ENCODE results near the gene CST9. TPM values are rescaled to one million over a fixed set of nuclear protein-coding genes. Genes with fewer than 3 reads are reported as not detected.

Gene CST9
- total and polyA plus RNA-seq, 10 donors: not detected

DNA sequence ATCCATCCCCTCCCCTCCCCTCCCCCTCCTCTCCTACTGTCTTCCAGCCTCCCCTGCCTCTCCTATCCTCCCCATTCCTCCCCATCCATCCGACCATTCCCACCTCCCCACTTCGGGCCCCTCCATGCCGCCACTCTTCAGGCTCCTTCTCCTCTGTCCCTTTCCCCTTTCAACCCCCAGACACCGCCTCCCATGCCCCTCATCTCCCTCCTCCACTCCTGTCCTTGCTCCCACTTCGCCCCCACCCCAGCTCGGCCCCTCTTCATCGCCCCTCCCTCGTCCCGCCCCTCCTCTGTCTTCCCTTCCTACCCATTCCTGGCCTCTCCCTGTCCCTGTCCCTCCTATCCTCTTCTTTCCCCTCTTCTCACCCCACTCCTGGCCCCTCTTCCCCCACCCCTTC is 32.6 kb upstream of the CST9 start:
- 67 to 74% (median 69%) methylated on average over 9 of the region's 9 CpGs for whole genome bisulfite sequencing, 5 donors
- no peak for DNase-seq
- H3K27me3 ChIP-seq (replicated peaks in 1 of 7): peaks cover 0 to 25% (median 7%) of the 10 kb centered on the region in 7 donors
- peaks cover 9 to 99% (median 34%) of the 10 kb centered on the region in 6 donors for H3K4me1 ChIP-seq
- intact Hi-C loops (cut with DNase I; ENCODE audit: low total_unique reads): no loop called here
- H3K36me3 ChIP-seq: peaks cover 0 to 22% (median 9%) of the 10 kb centered on the region in 6 donors
- H3K27ac ChIP-seq: peak overlapping the region in 1 of 8 donors; percentile 96
- TF ChIP-seq, protein P1, sequence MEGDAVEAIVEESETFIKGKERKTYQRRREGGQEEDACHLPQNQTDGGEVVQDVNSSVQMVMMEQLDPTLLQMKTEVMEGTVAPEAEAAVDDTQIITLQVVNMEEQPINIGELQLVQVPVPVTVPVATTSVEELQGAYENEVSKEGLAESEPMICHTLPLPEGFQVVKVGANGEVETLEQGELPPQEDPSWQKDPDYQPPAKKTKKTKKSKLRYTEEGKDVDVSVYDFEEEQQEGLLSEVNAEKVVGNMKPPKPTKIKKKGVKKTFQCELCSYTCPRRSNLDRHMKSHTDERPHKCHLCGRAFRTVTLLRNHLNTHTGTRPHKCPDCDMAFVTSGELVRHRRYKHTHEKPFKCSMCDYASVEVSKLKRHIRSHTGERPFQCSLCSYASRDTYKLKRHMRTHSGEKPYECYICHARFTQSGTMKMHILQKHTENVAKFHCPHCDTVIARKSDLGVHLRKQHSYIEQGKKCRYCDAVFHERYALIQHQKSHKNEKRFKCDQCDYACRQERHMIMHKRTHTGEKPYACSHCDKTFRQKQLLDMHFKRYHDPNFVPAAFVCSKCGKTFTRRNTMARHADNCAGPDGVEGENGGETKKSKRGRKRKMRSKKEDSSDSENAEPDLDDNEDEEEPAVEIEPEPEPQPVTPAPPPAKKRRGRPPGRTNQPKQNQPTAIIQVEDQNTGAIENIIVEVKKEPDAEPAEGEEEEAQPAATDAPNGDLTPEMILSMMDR (IDR thresholded peaks at IDR 0.05 in 8 of 11, conservative IDR thresholded peaks at IDR 0.05 in 3 of 11): no peak
- TF ChIP-seq POLR2A (IDR thresholded peaks at IDR 0.05) (no peak), POLR2AphosphoS5 (IDR thresholded peaks at IDR 0.05) (no peak)
- H3K4me3 ChIP-seq: peak overlapping the region in 1 of 8 donors; percentile 77
- no peaks in the 10 kb centered on the region for H3K9me3 ChIP-seq

DNA sequence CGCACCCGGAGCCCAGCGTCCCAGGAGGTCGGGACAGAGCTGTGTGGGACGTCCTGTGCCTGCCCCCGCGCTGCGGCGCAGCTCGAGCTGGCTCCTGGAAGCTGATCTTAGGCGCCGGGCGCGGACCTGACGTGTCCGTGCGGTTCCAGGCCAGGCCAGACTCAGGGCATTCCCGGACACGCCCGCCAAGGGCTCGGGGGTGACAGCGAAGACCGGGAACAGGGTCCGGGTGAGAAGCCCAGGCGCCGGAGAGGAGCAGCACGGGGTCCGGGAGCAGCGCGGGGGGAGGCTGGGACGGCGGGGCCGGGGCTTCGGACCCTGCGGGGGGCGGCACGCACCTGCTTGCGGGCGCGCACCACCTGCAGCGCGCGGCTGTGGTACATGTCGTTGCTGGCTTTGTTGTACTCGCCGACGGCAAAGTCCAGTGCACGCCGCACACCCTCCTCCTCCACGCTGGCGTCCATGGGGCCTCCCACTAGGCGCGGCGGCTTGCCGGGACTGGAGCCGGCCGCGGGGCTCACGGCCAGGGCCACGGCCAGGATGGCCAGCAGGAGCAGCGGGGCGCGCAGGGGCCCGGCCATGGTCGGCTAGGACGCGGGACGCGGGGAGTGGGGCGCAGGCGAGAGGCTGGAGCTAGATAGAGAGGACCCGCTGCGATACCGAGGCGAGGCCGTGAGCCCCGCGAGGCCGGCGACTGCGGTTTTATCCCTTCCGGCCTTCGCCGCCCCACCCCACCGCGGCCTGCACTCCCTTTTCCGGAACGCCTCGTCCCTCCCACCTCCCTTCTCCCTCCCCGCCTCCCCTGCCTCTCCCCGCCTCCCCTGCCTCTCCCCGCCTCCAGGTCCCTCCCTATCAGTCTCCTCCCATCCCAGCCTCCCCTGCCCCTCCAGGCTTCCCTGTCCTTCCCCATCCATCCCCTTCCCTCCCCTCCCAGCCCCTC is 31.8 kb upstream of the CST9 start, which contains the start of gene CST3:
Gene CST3, minus strand, starts transcription at position 674 of the 940 bp plus-strand sequence. Its CDS starts 93 bp downstream, at position 581.
- Histone ChIP-seq H3K36me3 (peaks cover 0 to 30% (median 12%) of the 10 kb centered on the region in 6 donors), H3K27ac (peak within 1 kb of the TSS; percentile 74 to 96 (median 88)), H3K4me1 (peaks cover 9 to 100% (median 34%) of the 10 kb centered on the region in 6 donors), H3K4me3 (peak within 1 kb of the TSS; percentile 59 to 87 (median 73)), H3K9me3 (no peaks in the 10 kb centered on the region), H3K27me3 (replicated peaks in 1 of 7) (peaks cover 0 to 25% (median 7%) of the 10 kb centered on the region in 7 donors)
- peak; percentile 90 for DNase-seq
- peak in 1 of 3 donors; percentile 64 for TF ChIP-seq POLR2A (IDR thresholded peaks at IDR 0.05)
- TF ChIP-seq POLR2AphosphoS5 (IDR thresholded peaks at IDR 0.05): peak; percentile 71 to 90 (median 86)
- TF ChIP-seq, protein P1 (IDR thresholded peaks at IDR 0.05 in 8 of 11, conservative IDR thresholded peaks at IDR 0.05 in 3 of 11): no peak
- WGBS, 5 donors: 1 to 5% (median 1%) methylated on average over 55 to 92 of the region's 92 CpGs
- intact Hi-C loops (cut with DNase I; ENCODE audit: low total_unique reads): no loop called here

DNA sequence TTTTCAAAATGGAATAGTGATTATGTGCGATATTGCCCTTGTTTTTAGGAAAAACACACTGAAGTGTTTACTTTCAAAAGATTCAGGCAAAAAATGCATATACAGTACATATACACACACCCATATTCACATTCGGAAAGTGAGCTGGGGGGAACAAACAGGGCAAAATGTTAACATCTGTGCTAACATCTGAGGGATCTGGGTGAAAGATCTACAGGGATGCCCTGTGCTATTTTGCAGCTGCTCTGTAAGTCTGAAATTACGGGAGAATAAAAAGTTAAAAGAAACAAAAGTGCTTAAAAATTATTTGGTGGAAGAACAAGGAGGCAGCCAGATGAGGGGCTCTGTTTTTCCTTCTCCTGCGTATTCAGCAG is 31.2 kb upstream of the CST9 start:
- H3K4me3 ChIP-seq: peak overlapping the region; percentile 59 to 87 (median 73)
- H3K27me3 ChIP-seq (replicated peaks in 1 of 7): peaks cover 0 to 25% (median 7%) of the 10 kb centered on the region in 7 donors
- H3K36me3 ChIP-seq: peaks cover 0 to 36% (median 12%) of the 10 kb centered on the region in 6 donors
- no peak for DNase-seq
- H3K4me1 ChIP-seq: peaks cover 9 to 100% (median 31%) of the 10 kb centered on the region in 6 donors
- no peaks in the 10 kb centered on the region for H3K9me3 ChIP-seq
- TF ChIP-seq, protein P1 (IDR thresholded peaks at IDR 0.05 in 8 of 11, conservative IDR thresholded peaks at IDR 0.05 in 3 of 11): no peak
- TF ChIP-seq POLR2A (IDR thresholded peaks at IDR 0.05) (no peak), POLR2AphosphoS5 (IDR thresholded peaks at IDR 0.05) (no peak)
- H3K27ac ChIP-seq: peak overlapping the region; percentile 74 to 96 (median 88)
- 26 to 41% (median 37%) methylated on average over 4 of the region's 4 CpGs for WGBS, 5 donors
- intact Hi-C loops (cut with DNase I; ENCODE audit: low total_unique reads): no loop called here
